A673 (cell line): ENCODE results near the gene CLSTN1. TPM values are rescaled to one million over a fixed set of nuclear protein-coding genes. Genes with fewer than 3 reads are reported as not detected.

Experiments
- BruUV-seq: library from RNA; stranded (reverse); fragments of 400-500 nt; replicated peaks from 2 replicates; lab custom pipeline; 2021; lab: Mats Ljungman, UMichigan
- CTCF ChIA-PET: fragments of 300-600 bp; sonication (Branson Sonifier 250); formaldehyde crosslinking; loops from one replicate; lab custom pipeline; 2022; ENCODE audit warnings: antibody characterized with exemption; lab: Charles Lee
- POLR2A ChIA-PET: fragments of 300-600 bp; sonication (Branson Sonifier 250); formaldehyde crosslinking; loops from one replicate; lab custom pipeline; 2022; ENCODE audit warnings: antibody characterized with exemption; ENCODE audit not compliant: low non-redundant PET; lab: Charles Lee
- DNase-seq: peaks from one replicate; pipeline ENCODE4 v3.0.0-alpha.2; 2015; ENCODE audit warnings: low spot score
- H3K27ac ChIP-seq: fragments of 200-600 bp; sonication (generic); 2 replicates; pipeline ENCODE4 v1.5.1; 2016; ENCODE audit warnings: mixed run types, low read depth, mild to moderate bottlenecking, mixed read lengths, antibody characterized with exemption, low read length; ENCODE audit not compliant: poor library complexity, severe bottlenecking
- H3K27me3 ChIP-seq: fragments of 200-600 bp; sonication (generic); replicated peaks from 2 replicates; pipeline ENCODE4 v1.6.1; 2017; ENCODE audit warnings: mixed run types, low read depth, mild to moderate bottlenecking, mixed read lengths, antibody characterized with exemption, low read length; ENCODE audit not compliant: insufficient read depth, poor library complexity
- H3K36me3 ChIP-seq: fragments of 200-600 bp; sonication (generic); 2 replicates; pipeline ENCODE4 v1.6.1; 2016; ENCODE audit warnings: mixed run types, mild to moderate bottlenecking, mixed read lengths, antibody characterized with exemption, low read length; ENCODE audit not compliant: insufficient read depth, poor library complexity, severe bottlenecking
- H3K4me1 ChIP-seq: fragments of 200-600 bp; sonication (generic); 2 replicates; pipeline ENCODE4 v1.6.1; 2017; ENCODE audit warnings: mixed run types, mild to moderate bottlenecking, mixed read lengths, antibody characterized with exemption, low read length; ENCODE audit not compliant: insufficient read depth, poor library complexity, severe bottlenecking
- H3K4me3 ChIP-seq: fragments of 200-600 bp; sonication (generic); 2 replicates; pipeline ENCODE4 v1.5.1; 2016; ENCODE audit warnings: low read depth, mixed run types, mild to moderate bottlenecking, mixed read lengths, low read length; ENCODE audit not compliant: poor library complexity, severe bottlenecking
- H3K9me3 ChIP-seq: fragments of 200-600 bp; sonication (generic); 2 replicates; pipeline ENCODE4 v1.6.1; 2016; ENCODE audit warnings: mixed run types, low read depth, mild to moderate bottlenecking, mixed read lengths, antibody characterized with exemption, low read length; ENCODE audit not compliant: poor library complexity, severe bottlenecking
- CTCF ChIP-seq: fragments of 300-800, 200-600 bp; sonication (generic); conservative IDR thresholded peaks from 2 replicates; pipeline ENCODE4 v1.5.1; 2017; ENCODE audit warnings: low read depth, mild to moderate bottlenecking, antibody characterized with exemption, low read length, moderate library complexity, mixed read lengths
- EZH2 ChIP-seq: fragments of 200-600 bp; sonication (generic); IDR thresholded peaks from 2 replicates; pipeline ENCODE4 v1.6.1; 2017; ENCODE audit warnings: borderline replicate concordance, low read depth, mild to moderate bottlenecking, mixed read lengths, antibody characterized with exemption, low read length; ENCODE audit not compliant: poor library complexity, severe bottlenecking
- intact Hi-C: fragments of 100-400 bp; cut with micrococcal nuclease; formaldehyde crosslinking; loops from one replicate; pipeline ENCODE4 v1.10.0; 2022; ENCODE audit not compliant: unreplicated experiment
- total RNA-seq: library from RNA; stranded (reverse); gene quantifications from 2 replicates; pipeline ENCODE4 v1.2.3, GENCODE V29; 2021

Gene CLSTN1
- total RNA-seq, 1 experiment from 2014 or later = 77.4 TPM

- no TSS peak for BruUV-seq
- intact Hi-C loops = no loop called here
- POLR2A ChIA-PET = no interaction called here
Measured at GRCh38 chr1:9842073-9842711, 18.4 kb upstream of the CLSTN1 start.

GRCh38 chr1:9841460-9841859, 17.7 kb upstream of the CLSTN1 start:
- no peak overlapping the region for H3K4me3 ChIP-seq
- no peak overlapping the region for H3K27ac ChIP-seq
- H3K36me3 ChIP-seq = no peaks in the 10 kb centered on the region
- ChIA-PET CTCF (interaction anchor here (0.5 kb wide), 1 partner anchor 12 kb away, joined by 4 read pairs; no protein-coding TSS in a partner anchor), POLR2A (no interaction called here)
- peaks cover 38% of the 10 kb centered on the region for H3K4me1 ChIP-seq
- no peaks in the 10 kb centered on the region for H3K9me3 ChIP-seq
- DNase-seq = no peak
- no peaks in the 10 kb centered on the region for H3K27me3 ChIP-seq
- intact Hi-C loops = no loop called here
- TF ChIP-seq EZH2 (no peak), CTCF (no peak)
- no TSS peak for BruUV-seq

More at GRCh38 chr1:9842073-9842711, 18.4 kb upstream of the CLSTN1 start:
- H3K27me3 ChIP-seq = no peaks in the 10 kb centered on the region
- no peak overlapping the region for H3K27ac ChIP-seq
- DNase-seq = peak; percentile 80
- H3K4me1 ChIP-seq = peaks cover 35% of the 10 kb centered on the region
- no peaks in the 10 kb centered on the region for H3K36me3 ChIP-seq
- no peak overlapping the region for H3K4me3 ChIP-seq
- TF ChIP-seq CTCF (no peak), EZH2 (no peak)
- CTCF ChIA-PET = no interaction called here
- H3K9me3 ChIP-seq = no peaks in the 10 kb centered on the region

GRCh38 chr1:9840176-9840575, 16.4 kb upstream of the CLSTN1 start:
- intact Hi-C loops = no loop called here
- POLR2A ChIA-PET = no interaction called here
- TF ChIP-seq EZH2 (no peak), CTCF (no peak)
- no TSS peak for BruUV-seq
- CTCF ChIA-PET = no interaction called here
- Histone ChIP-seq H3K4me3 (no peak overlapping the region), H3K27ac (peak overlapping the region; percentile 33), H3K9me3 (no peaks in the 10 kb centered on the region), H3K27me3 (no peaks in the 10 kb centered on the region), H3K4me1 (peaks cover 47% of the 10 kb centered on the region), H3K36me3 (no peaks in the 10 kb centered on the region)
- DNase-seq = no peak
